GM10248 (cell line): ENCODE results near the gene RANBP17.

ENCODE experiments used
- CTCF ChIA-PET: fragments of 300-600 bp; sonication (Branson Sonifier 250); formaldehyde crosslinking; extraction: SDS; loops from one replicate; lab custom pipeline; 2021; ENCODE audit warnings: antibody characterized with exemption; lab: Yijun Ruan, JAX
- POLR2A ChIA-PET: fragments of 350-650 bp; sonication (Branson Sonifier 250); formaldehyde crosslinking; extraction: SDS; loops from one replicate; lab custom pipeline; 2020; ENCODE audit warnings: antibody characterized with exemption; lab: Yijun Ruan, JAX
- DNase-seq: peaks from one replicate; pipeline ENCODE4 v3.0.0; 2012; ENCODE audit errors: extremely low spot score
- CTCF ChIP-seq: IDR thresholded peaks from 2 replicates; pipeline ENCODE4 v1.5.1; 2012; ENCODE audit warnings: mild to moderate bottlenecking, low read depth; ENCODE audit errors: extremely low read depth, missing control alignments, control extremely low read depth

The RANBP17 gene

DNA sequence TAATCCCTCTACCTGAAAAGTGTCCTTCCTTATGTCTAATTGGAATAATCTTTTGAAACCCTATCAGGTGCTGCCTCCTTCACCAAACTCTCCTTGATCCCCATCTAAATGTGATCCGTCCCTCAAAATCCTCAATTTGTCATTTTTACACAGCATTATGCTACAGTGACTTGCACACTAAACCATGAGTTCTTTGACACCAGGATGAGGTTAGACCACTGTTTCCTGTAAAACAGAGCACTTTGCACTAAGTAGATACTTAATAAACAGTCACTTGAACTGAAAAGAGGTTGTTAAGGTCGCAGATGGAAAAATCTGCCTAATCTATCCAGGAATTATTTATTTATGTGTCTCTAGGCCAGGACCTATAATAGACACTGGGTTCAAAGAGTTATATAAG lies 403.0 kb downstream of the RANBP17 start:
- no peak for TF ChIP-seq CTCF
- no peak for DNase-seq
- CTCF ChIA-PET, result interaction anchor here (1.6 to 1.8 kb wide), 2 partner anchors 8 to 12 kb away, joined by 3 to 5 read pairs; no protein-coding TSS in a partner anchor
- POLR2A ChIA-PET, result no interaction called here

DNA sequence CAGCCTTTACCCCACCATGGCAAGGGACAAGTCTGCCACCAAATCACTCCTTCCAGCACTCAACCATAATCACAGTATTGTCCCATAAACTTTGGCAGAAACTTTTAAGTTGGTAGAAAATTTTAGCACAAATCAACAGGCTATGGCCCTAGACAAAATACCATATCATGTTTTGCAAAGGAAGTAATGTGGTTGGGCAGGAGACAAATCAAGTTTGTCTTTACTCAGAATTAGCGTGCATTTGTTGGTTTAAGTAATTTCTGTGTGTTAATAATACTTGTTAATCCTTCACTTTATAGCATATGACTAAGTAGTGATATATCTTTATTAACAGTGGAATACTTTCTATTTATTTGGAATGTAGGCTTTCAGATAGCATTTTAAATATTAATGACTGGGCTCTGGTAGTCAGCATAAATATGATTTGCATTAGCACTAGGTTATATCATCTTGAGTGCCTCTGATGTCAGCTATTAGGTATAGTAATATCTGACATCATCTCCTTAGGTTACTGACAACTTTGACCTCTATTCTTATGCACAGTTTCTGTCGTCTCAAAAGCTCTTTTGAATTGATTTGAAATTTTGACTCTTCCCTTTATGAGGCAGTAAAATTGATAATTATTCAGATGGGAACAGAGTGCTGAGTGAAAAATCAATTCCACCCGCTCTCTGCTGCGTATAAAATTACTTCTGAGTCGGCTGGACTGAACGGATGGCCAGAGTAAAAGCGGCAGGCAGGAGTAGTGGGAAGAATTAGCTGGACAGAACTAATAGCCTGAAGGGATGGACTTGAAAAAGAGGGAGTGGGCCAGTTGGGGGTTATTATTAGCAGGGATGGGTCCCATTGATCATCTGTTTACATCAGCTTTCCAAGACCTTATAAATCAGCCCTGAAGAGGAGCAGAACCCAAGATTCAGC lies 407.1 kb downstream of the RANBP17 start:
- DNase-seq, result no peak
- CTCF ChIA-PET, result no interaction called here
- POLR2A ChIA-PET, result no interaction called here
- no peak for TF ChIP-seq CTCF

- no peak for DNase-seq
- ChIA-PET POLR2A (no interaction called here), CTCF (no interaction called here)
- TF ChIP-seq CTCF, result no peak
Measured at GRCh38 chr5:171269717-171270116, 407.9 kb downstream of the RANBP17 start.

DNA sequence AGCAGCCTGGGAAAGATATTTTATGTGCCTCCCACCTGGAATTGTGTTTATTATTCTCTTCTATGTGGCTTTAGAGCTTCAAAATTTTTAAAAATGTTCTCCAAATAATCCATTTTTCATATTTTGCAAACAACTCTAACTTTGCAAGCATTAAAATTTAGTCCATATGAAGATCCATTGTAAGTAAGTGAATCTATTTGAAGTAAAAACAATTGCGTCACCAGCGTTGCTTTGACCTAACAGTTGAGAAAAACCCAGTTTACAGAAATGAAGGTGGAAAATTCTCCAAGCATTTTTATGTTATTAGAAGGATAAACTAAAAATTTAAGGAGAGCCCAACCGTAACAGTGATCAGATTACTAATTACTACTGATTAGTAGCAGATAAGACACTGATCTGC lies 408.3 kb downstream of the RANBP17 start:
- DNase-seq, result no peak
- ChIA-PET CTCF (no interaction called here), POLR2A (no interaction called here)
- TF ChIP-seq CTCF, result no peak

- ChIA-PET POLR2A (no interaction called here), CTCF (interaction anchor here (1.0 to 3.3 kb wide), 4 partner anchors 10 to 640 kb away, joined by 3 to 16 read pairs (median 4); no protein-coding TSS in a partner anchor)
- DNase-seq, result no peak
- no peak for TF ChIP-seq CTCF
Measured at GRCh38 chr5:171271798-171272197, 410.0 kb downstream of the RANBP17 start.

DNA sequence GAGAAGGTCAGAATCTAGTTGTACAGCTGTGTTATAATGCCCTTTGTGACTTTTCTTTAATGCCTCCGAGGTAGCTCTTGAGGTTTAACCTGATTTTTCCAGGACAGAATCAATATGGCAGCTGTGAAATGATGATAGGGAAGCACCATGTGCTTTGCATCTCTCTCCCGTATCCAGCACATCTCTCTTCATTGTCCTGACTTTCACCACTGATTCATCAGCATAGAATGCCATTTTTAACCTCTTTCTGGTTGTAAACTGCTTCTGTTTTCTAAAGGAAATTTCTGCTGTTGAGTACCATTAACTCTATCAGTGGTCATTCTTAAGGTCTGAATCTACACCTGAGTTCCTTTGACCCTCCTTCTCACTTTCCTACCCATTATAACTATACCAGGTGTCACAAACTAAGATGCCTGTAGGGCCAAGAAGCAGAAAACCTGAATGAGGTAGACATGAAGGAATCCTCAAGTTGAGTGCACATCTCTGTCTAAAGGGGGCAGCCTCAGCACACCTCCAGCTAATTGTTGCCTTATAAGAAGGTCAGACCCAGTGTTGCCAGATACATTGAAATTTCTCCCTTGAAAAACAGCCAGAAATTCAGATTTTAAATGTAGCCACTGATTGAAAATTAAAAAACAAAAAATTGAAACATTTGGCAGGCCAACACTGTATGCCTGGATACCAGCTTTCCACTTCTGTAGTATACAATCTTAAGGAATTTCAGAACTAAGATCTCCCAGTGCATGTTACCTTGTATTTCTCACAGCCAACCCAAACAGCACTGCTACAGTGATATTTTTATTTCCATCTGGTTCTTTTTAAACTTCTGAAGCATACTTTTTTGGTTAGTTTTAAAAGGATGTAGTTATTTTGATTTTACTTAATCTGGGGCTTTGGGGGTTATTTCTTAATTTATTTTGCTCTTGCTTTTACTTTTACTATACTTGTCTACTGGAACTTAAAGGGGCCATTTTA lies 411.5 kb downstream of the RANBP17 start:
- ChIA-PET CTCF (interaction anchor here (0.9 to 3.3 kb wide), 7 partner anchors 8 to 639 kb away, joined by 3 to 16 read pairs (median 4); no protein-coding TSS in a partner anchor), POLR2A (no interaction called here)
- peak; percentile 35 for TF ChIP-seq CTCF
- DNase-seq, result peak; percentile 20
